ENCODE results near the gene SPSB1.

DNA sequence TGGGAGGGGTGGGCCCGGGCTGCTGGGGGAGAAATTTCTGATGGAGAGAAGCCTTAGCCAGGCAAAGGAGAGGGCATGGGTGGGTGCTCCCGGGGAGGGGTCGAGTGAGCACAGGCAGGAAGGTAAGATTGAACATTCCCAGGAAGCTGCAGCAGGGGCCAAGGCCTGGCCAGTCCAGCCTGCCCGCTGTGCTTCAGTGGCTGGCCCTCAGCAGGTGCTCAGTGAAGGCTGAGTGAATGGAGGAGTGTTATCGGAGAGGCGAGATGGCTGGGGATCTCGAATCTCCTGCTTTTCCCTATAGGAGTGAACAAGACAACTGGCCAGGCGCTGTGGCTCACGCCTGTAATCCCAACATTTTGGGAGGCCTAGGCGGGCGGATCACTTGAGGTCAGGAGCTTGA lies 20.9 kb downstream of the SPSB1 start:
- TF ChIP-seq POLR2A (IDR thresholded peaks at IDR 0.05), result no peak
- TF ChIP-seq, protein P1, sequence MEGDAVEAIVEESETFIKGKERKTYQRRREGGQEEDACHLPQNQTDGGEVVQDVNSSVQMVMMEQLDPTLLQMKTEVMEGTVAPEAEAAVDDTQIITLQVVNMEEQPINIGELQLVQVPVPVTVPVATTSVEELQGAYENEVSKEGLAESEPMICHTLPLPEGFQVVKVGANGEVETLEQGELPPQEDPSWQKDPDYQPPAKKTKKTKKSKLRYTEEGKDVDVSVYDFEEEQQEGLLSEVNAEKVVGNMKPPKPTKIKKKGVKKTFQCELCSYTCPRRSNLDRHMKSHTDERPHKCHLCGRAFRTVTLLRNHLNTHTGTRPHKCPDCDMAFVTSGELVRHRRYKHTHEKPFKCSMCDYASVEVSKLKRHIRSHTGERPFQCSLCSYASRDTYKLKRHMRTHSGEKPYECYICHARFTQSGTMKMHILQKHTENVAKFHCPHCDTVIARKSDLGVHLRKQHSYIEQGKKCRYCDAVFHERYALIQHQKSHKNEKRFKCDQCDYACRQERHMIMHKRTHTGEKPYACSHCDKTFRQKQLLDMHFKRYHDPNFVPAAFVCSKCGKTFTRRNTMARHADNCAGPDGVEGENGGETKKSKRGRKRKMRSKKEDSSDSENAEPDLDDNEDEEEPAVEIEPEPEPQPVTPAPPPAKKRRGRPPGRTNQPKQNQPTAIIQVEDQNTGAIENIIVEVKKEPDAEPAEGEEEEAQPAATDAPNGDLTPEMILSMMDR (IDR thresholded peaks at IDR 0.05), result no peak
- no peak for TF ChIP-seq EP300 (IDR thresholded peaks at IDR 0.05)
